GM10248 (cell line): ENCODE results near the gene NUTM1.
A peak's percentile ranks its signal among the peaks of the same experiment; 100 is the strongest.

Experiments used
- CTCF ChIA-PET: fragments of 300-600 bp; sonication (Branson Sonifier 250); formaldehyde crosslinking; extraction: SDS; loops from one replicate; lab custom pipeline; 2021; ENCODE audit warnings: antibody characterized with exemption; lab: Yijun Ruan, JAX
- POLR2A ChIA-PET: fragments of 350-650 bp; sonication (Branson Sonifier 250); formaldehyde crosslinking; extraction: SDS; loops from one replicate; lab custom pipeline; 2020; ENCODE audit warnings: antibody characterized with exemption; lab: Yijun Ruan, JAX
- DNase-seq: peaks from one replicate; pipeline ENCODE4 v3.0.0; 2012; ENCODE audit errors: extremely low spot score
- CTCF ChIP-seq: IDR thresholded peaks from 2 replicates; pipeline ENCODE4 v1.5.1; 2012; ENCODE audit warnings: mild to moderate bottlenecking, low read depth; ENCODE audit errors: extremely low read depth, missing control alignments, control extremely low read depth

NUTM1 gene

GRCh38 chr15:34314491-34315490 lies 28.3 kb upstream of the NUTM1 start:
- POLR2A ChIA-PET, result interaction anchor here (0.7 kb wide), 1 partner anchor 19 kb away, joined by 4 read pairs; no protein-coding TSS in a partner anchor
- DNase-seq, result no peak
- no peak for TF ChIP-seq CTCF
- CTCF ChIA-PET, result interaction anchor here (0.9 to 2.2 kb wide), 5 partner anchors 10 to 28 kb away, joined by 3 to 9 read pairs (median 5); partner anchors contain the start of genes NOP10, NUTM1 and SLC12A6

- ChIA-PET POLR2A (interaction anchor here (1.0 to 1.7 kb wide), 3 partner anchors 10 to 48 kb away, joined by 3 to 9 read pairs (median 3); partner anchors contain the start of gene SLC12A6), CTCF (interaction anchor here (1.4 to 4.7 kb wide), 7 partner anchors 10 to 110 kb away, joined by 3 to 29 read pairs (median 5); partner anchors contain the start of gene LPCAT4)
- peak; percentile 39 for DNase-seq
- TF ChIP-seq CTCF, result no peak
These were observed 24.6 kb upstream of the NUTM1 start for GRCh38 chr15:34318277-34319079.

GRCh38 chr15:34323217-34323616 lies 19.9 kb upstream of the NUTM1 start:
- no peak for TF ChIP-seq CTCF
- DNase-seq, result no peak
- ChIA-PET CTCF (no interaction called here), POLR2A (no interaction called here)

- DNase-seq, result no peak
- TF ChIP-seq CTCF, result no peak
- CTCF ChIA-PET, result interaction anchor here (1.3 to 2.5 kb wide), 4 partner anchors 11 to 18 kb away, joined by 3 to 11 read pairs (median 4); partner anchors contain the start of genes NOP10, NUTM1 and SLC12A6
- POLR2A ChIA-PET, result interaction anchor here (0.5 to 1.0 kb wide), 3 partner anchors 8 to 16 kb away, joined by 3 to 5 read pairs (median 5); partner anchors contain the start of gene SLC12A6
These were observed 18.2 kb upstream of the NUTM1 start for GRCh38 chr15:34324933-34325332.

GRCh38 chr15:34325368-34325767 lies 17.7 kb upstream of the NUTM1 start:
- TF ChIP-seq CTCF, result no peak
- ChIA-PET CTCF (interaction anchor here (0.8 to 2.5 kb wide), 5 partner anchors 11 to 42 kb away, joined by 3 to 11 read pairs (median 3); partner anchors contain the start of genes LPCAT4, NOP10, NUTM1 and SLC12A6), POLR2A (interaction anchor here (0.5 to 1.0 kb wide), 4 partner anchors 9 to 17 kb away, joined by 3 to 5 read pairs (median 4); partner anchors contain the start of gene SLC12A6)

More at GRCh38 chr15:34325368-34325767, 17.7 kb upstream of the NUTM1 start:
- no peak for DNase-seq
